T47D (cell line): ENCODE data around the gene STIM2.
"Not testable (repeated sequence)": the region's sequence is repeated elsewhere in the genome, so short reads cannot be mapped to it uniquely, and the experiment has no call there.

Experiments used
- DNase-seq, 2 experiments: peaks; one replicate each; pipeline versions ENCODE4 v3.0.0 to v3.0.0-alpha.2; 2011 to 2012; ENCODE audit warnings: low read depth in 1 of 2, low spot score in 1 of 2
- JUND ChIP-seq: IDR thresholded peaks from 2 replicates; pipeline ENCODE4 v1.6.1; 2012; ENCODE audit warnings: low read depth
- in situ Hi-C: cut with HindIII; loops from 2 replicates; pipeline ENCODE4 v1.10.0; 2016; ENCODE audit warnings: low sequenced_read_pairs, low pct_unique_long_range_greater_than_20kb

The STIM2 gene

DNA sequence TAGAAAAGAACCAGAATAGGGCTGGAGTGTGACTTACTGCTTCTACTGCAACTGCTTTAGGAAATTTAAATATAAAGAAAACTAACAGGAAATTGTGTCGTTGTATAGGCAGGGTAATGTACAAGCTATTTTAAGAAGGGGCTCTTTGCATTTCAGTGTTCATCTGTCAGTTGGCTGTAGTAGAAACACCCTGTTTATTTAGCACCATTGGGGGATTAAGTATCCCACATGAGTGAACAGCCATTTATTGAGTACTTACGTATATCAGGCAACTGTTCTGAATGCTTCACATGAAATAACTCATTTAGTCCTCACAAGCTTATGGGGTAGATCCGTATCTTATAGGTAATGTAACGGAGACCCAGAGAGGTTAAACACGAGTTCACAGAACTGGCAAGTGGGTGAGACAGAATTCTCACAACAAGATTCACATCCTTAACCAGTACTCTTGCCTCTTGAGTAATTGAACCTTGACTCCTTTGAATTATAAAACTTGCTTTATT lies 23.9 kb downstream of the STIM2 start:
- no peak for TF ChIP-seq JUND
- in situ Hi-C loops = no loop called here
- no peak for DNase-seq

DNA sequence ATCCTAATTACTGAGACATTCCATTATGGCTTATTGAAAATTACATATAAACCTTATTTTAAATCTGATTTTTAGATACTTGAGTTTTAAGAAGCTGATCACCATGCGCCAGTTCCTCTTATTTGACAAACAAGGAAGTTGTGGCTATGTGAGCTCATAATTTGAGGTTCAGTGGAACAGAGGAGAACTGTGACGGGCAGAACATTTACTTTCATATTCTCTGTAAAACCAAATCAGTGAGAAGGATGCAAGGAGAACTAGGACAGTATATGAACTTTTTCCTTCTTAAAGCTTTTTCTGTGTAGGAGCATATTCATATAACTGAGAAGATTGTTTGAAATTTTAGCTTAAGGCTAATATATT lies 25.3 kb downstream of the STIM2 start:
- peak in 1 of 2 experiments; percentile 13 for DNase-seq
- in situ Hi-C loops = no loop called here

GRCh38 chr4:26887143-26887542 lies 26.5 kb downstream of the STIM2 start:
- TF ChIP-seq JUND = no peak
- in situ Hi-C loops = no loop called here
- DNase-seq = no peak

More for the DNA sequence above, 25.3 kb downstream of the STIM2 start:
- no peak for TF ChIP-seq JUND

DNA sequence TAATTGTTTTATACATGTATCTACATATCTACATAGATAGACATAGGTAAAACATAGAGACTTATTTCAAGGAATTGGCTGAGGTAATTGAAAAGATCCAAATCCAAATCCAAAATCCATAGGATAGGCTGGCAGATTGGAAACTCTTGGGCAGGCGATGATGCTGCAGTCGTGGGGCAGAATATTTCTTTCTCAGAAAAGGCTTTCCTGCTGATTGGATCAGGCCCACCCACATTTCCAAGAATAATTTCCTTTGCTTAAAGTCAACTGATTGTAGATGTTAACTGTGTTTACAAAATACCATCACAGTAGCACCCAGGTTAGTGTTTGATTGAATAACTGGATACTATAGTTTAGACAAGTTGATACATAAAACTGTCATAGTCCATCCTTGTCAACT lies 27.2 kb downstream of the STIM2 start:
- TF ChIP-seq JUND = no peak
- no peak for DNase-seq
- in situ Hi-C loops = no loop called here

DNA sequence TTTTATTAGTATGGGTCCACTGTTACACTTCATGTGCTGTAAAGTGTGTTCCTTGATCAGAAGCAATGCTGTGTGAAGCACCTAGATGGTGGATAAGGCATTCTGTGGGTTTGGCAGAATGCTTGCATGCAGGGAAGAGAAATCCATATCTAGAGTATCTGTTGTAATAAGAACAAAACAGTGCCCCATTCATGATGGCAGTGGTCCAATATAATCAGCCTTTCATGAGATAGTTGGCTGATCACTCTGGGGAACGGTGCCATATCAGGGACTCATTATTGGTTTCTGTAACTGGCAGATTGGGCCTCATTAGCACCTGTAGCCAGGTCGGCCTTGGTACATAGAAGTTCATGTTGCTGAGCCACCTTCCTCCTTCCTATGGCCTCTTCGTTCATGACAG lies 28.7 kb downstream of the STIM2 start:
- TF ChIP-seq JUND = no peak
- no peak for DNase-seq
- in situ Hi-C loops = no loop called here

DNA sequence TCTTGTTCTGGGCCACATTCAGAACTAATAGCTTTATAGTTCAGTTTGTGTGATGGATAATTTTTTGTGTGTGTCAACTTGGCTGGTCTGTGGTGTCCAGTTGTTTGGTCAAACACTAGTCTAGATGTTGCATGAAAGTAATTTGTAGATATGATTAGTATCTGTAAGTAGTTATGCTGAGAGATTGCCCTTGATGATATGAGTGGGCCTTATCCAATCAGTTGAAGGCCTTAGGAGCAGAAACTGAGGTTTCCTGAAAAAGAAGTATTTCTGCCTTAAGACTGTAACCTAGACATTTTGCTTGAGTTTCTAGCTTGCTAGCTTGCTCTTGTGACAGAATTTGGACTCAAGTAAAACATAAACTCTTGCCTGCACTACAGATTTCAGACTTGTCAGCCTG lies 30.4 kb downstream of the STIM2 start:
- no peak for DNase-seq
- in situ Hi-C loops = no loop called here
- no peak for TF ChIP-seq JUND

DNA sequence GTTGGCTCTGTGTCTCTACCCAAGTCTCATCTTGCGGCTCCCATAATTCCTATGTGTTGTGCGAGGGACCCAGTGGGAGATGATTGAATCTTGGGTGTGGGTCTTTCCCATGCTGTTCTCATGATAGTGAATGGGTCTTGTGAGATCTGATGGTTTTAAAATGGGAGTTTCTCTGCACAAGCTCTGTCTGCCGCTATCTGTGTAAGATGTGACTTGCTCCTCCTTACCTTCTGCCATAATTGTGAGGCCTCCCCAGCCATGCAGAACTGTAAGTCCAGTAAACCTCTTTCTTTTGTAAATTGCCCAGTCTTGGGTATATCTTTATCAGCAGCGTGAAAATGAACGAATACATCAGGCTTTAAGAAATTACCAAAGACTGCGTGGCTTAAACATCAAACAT lies 31.2 kb downstream of the STIM2 start:
- no peak for DNase-seq
- in situ Hi-C loops = no loop called here

DNA sequence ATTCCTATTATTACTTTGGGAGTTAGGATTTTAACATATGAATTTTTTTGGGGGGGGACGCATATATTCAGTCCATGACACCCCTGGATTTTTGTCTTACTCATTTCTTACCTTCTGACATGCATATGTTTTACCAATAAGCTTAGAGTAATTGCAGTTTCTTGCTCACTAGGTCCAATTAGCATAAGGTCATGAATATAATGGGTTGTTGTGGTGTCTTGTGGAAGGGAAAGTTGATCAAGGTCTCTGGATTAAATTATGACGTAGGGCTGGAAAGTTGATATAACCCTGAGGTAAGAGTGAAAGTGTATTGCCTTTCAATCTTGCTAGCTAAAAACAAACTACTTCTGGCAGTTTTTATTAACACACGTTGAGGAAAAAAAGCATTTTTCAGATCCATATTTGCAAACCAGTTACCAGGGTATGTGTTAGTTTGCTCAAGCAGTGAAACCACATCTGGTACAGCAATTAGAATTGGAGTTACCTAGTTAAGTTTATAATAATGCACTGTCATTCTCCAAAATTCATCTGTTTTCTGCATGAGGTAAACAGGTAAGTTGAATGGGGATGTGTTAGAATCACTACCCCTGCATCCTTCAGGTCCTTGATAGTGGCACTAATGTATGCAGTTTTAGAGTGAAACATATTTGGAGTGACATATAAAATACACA lies 32.0 kb downstream of the STIM2 start:
- no peak for TF ChIP-seq JUND
- no peak for DNase-seq
- in situ Hi-C loops = no loop called here

More for the DNA sequence above, 31.2 kb downstream of the STIM2 start:
- TF ChIP-seq JUND = no peak

- in situ Hi-C loops = no loop called here
- no peak for TF ChIP-seq JUND
- no peak for DNase-seq
Measured at GRCh38 chr4:26893491-26893890, 32.9 kb downstream of the STIM2 start.

DNA sequence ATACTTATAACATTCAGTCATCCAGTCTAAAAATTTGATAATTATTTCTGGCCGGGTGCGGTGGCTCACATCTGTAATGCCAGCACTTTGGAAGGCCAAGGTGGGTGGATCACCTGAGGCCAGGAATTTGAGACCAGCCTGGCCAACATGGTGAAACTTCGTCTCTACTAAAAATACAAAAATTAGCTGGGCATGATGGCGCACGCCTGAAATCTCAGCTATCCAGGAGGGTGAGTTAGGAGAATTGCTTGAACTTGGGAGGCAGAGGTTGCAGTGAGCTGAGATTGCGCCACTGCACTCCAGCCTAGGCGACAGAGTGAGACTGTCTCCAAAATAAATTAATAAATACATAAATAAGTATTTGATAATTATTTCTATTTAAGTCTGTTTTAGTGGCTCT lies 34.2 kb downstream of the STIM2 start:
- in situ Hi-C loops, DNase-seq: not testable (repeated sequence)

- in situ Hi-C loops = no loop called here
- TF ChIP-seq JUND = no peak
- DNase-seq = no peak
Measured at GRCh38 chr4:26896636-26897035, 36.0 kb downstream of the STIM2 start.

GRCh38 chr4:26899991-26900390 lies 39.4 kb downstream of the STIM2 start:
- no peak for TF ChIP-seq JUND
- in situ Hi-C loops = no loop called here
- no peak for DNase-seq

DNA sequence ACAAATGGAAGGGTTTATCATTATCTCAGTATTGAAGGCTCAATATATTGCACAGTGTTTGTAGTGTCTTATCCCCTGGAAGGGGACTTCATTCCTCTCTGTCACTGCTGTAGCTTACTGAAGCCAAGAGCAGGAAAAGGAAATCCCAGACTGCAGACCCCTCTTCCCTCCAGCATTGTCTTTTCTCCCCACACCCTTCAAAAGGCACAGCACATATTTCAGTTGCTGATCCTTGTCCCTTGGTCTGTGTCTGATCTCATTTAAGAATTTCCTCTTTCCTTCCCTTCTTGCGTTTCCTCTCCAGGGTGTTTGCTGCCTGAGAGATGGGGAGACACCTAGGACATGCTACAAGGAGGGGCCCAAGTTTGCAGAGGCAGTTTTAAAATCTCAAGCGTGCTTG lies 40.1 kb downstream of the STIM2 start:
- TF ChIP-seq JUND = no peak
- in situ Hi-C loops = no loop called here
- DNase-seq = no peak

DNA sequence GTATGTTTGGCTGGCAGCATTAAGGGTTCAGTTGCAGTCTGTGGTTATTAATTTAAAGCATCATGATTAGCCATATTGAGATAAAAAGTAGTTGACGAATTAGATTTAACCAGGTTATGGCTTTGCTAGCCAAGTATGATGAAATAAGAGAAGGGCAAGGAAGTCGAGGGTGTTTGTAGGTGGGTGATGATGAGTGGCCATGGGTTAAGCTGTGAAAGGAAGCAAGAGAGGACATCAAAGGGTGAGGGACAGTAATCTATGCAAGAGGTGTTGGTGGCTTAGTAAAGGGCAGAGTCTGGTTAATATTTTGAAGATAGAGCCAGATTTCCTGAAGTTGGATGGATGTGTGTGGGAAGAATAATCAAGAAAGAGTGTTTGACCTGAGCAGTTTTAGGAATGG lies 44.5 kb downstream of the STIM2 start:
- no peak for DNase-seq
- no peak for TF ChIP-seq JUND
- in situ Hi-C loops = no loop called here
